Lower leg skin (tissue), 4 donors: ENCODE data around the gene SPATA31C2. TPM values are rescaled to one million over a fixed set of nuclear protein-coding genes. Genes with fewer than 3 reads are reported as not detected.

Source experiments
- DNase-seq, 2 donors: peaks; one replicate each; pipeline ENCODE4 v3.0.0-alpha.2; 2019; ENCODE audit warnings: low spot score in 2 of 2
- H3K4me3 ChIP-seq: fragments of 200-600 bp; sonication (generic); 2 replicates; pipeline ENCODE4 v1.5.1; 2017; ENCODE audit warnings: mild to moderate bottlenecking, low read depth; ENCODE audit not compliant: poor library complexity, severe bottlenecking
- POLR2A ChIP-seq, 2 donors: fragments of 450-650 bp; IDR thresholded peaks; one replicate each; pipeline ENCODE4 v1.6.1; 2016 to 2017; ENCODE audit warnings: antibody characterized with exemption in 2 of 2, mild to moderate bottlenecking in 1 of 2, moderate library complexity in 1 of 2
- WGBS, 2 donors: methylation state at CpG; one replicate each; pipeline ENCODE4 v1.1.5; 2018; 5-methylcytosine and 5-hydroxymethylcytosine counted together
- intact Hi-C: fragments of 100-400 bp; cut with DNase I; formaldehyde crosslinking; loops from one replicate; pipeline ENCODE4 v1.15.0; 2023; ENCODE audit warnings: low total_unique reads
- total RNA-seq, 4 donors: library from RNA; depleted of rRNA; stranded (reverse); fragments of >200 nt; gene quantifications; one replicate each; pipeline ENCODE4 v1.1.0, GENCODE V29; 2016
- TF ChIP-seq, protein P1 (sequence below), 3 donors: fragments of 450-650 bp; IDR thresholded peaks; one replicate each; pipeline ENCODE4 v1.5.1; 2016; ENCODE audit warnings: antibody characterized with exemption in 3 of 3, mild to moderate bottlenecking in 3 of 3, moderate library complexity in 2 of 3

SPATA31C2 gene
- total RNA-seq, 4 donors from 2014 or later = not detected

DNA sequence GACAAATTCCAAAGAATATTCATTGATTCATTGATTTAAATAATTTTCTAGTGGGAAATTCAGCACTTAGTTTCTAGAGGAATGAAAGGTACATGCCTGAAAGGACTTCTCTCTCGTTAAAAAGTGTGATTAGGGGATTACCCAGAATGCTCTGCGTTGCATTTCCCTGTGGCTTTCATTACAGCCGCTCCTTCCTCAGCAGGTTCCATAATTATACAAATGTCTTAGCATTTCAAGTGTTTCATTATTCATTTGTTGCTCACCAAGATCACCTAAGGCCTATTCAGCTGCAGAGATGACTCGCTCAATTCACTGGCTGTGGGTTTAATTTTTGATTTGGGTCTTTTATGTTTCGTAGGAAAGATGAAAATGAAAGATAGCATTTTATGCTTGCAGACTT, 52.8 kb downstream of the SPATA31C2 start:
- 74 to 77% methylated on average over 5 of the region's 5 CpGs for WGBS, 2 donors
- no peak overlapping the region for H3K4me3 ChIP-seq
- DNase-seq = no peak
- intact Hi-C loops = no loop called here
- TF ChIP-seq, protein P1, sequence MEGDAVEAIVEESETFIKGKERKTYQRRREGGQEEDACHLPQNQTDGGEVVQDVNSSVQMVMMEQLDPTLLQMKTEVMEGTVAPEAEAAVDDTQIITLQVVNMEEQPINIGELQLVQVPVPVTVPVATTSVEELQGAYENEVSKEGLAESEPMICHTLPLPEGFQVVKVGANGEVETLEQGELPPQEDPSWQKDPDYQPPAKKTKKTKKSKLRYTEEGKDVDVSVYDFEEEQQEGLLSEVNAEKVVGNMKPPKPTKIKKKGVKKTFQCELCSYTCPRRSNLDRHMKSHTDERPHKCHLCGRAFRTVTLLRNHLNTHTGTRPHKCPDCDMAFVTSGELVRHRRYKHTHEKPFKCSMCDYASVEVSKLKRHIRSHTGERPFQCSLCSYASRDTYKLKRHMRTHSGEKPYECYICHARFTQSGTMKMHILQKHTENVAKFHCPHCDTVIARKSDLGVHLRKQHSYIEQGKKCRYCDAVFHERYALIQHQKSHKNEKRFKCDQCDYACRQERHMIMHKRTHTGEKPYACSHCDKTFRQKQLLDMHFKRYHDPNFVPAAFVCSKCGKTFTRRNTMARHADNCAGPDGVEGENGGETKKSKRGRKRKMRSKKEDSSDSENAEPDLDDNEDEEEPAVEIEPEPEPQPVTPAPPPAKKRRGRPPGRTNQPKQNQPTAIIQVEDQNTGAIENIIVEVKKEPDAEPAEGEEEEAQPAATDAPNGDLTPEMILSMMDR (IDR thresholded peaks at IDR 0.05) = no peak
- no peak for TF ChIP-seq POLR2A (IDR thresholded peaks at IDR 0.05)

DNA sequence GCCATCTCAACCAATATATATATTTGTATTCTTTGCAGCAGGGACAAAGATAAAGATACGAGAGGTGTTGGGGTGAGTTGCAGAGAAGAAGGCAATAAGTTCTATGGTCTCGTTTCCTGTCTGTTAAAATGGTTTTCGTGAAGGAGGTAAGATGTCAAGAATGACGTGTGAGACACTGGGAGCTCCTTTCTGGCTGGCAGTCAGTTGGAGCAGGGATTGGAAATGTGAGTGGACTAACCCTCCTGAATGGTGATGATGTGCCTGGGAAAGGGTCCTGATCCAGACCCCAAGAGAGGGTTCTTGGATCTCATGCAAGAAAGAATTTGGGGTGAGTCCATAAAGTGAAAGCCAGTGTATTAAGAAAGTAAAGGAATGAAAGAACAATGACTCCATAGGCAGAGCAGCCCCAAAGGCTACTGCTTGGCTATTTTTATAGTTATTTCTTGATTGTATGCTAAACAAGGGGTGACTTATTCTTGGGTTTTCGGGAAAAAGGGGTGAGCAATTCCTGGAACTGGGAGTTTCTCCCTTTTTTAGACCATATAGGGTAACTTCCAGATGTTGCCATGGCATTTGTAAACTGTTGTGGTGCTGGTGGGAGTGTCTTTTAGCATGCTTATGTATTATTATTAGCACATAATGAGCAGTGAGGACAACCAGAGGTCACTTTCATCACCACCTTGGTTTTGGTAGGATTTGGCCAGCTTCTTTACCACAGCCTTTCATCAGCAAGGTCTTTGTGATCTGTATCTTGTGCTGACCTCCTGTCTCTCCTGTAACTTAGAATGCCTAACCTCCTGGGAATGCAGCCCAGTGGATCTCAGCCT, 53.7 kb downstream of the SPATA31C2 start:
- WGBS, 2 donors = 84 to 87% methylated on average over 5 of the region's 5 CpGs
- intact Hi-C loops = no loop called here
- no peak for DNase-seq
- no peak overlapping the region for H3K4me3 ChIP-seq
- no peak for TF ChIP-seq POLR2A (IDR thresholded peaks at IDR 0.05)
- TF ChIP-seq, protein P1 (IDR thresholded peaks at IDR 0.05) = no peak

Other genes with a start within 250 kb of the SPATA31C2 start
- gene SPATA31C1, start 220.5 kb downstream of the SPATA31C2 start, total RNA-seq = not detected
- 1 to 10 TPM; 4.1 to 8.8 (median 6.3) TPM for gene CDK20, start 163.9 kb downstream of the SPATA31C2 start, total RNA-seq
- 10 to 100 TPM; 44.3 to 49.6 (median 49.5) TPM for gene SPIN1, start 250.0 kb upstream of the SPATA31C2 start, total RNA-seq